B cell (primary cell): ENCODE measurements around the gene GRIK3. TPM values are rescaled to one million over a fixed set of nuclear protein-coding genes. Genes with fewer than 3 reads are reported as not detected.

ENCODE experiments used
- ATAC-seq: fragments of 200-7000 bp; cut with Tn5 transposase; one replicate; pipeline ENCODE4 v1.10.0; 2021; ENCODE audit warnings: low read depth, mild to moderate bottlenecking, moderate number of reproducible peaks, moderate library complexity
- CTCF ChIA-PET: fragments of 350-600 bp; sonication (Branson Sonifier 250); formaldehyde crosslinking; loops from one replicate; lab custom pipeline; 2021; ENCODE audit warnings: antibody characterized with exemption, inconsistent platforms; lab: Charles Lee
- POLR2A ChIA-PET: fragments of 350-600 bp; sonication (Branson Sonifier 250); formaldehyde crosslinking; loops from one replicate; lab custom pipeline; 2021; ENCODE audit warnings: antibody characterized with exemption; lab: Charles Lee
- DNase-seq: peaks from one replicate; pipeline ENCODE4 v3.0.0; 2013
- H2AFZ ChIP-seq: 2 replicates; pipeline ENCODE4 v1.6.1; 2012; ENCODE audit warnings: mild to moderate bottlenecking, low read depth, low read length; ENCODE audit not compliant: insufficient read depth, poor library complexity, severe bottlenecking
- H3K27ac ChIP-seq, 2 donors: 1 replicate in 1 of 2; 2 replicates in 1 of 2; pipeline ENCODE4 v1.5.1; 2012 to 2013; ENCODE audit warnings: low read length in 2 of 2, mild to moderate bottlenecking in 2 of 2, moderate library complexity in 1 of 2
- H3K27me3 ChIP-seq, 4 experiments: fragments of 200-600 bp in 1 of 4; sonication (generic) in 1 of 4; replicated peaks in 1 of 4; 1 replicate in 2 of 4; 2 replicates in 2 of 4; pipeline versions ENCODE4 v1.6.1 to v1.7.0; 2013 to 2016; ENCODE audit warnings: low read length in 3 of 4, mild to moderate bottlenecking in 2 of 4, mixed read lengths in 1 of 4, moderate library complexity in 1 of 4; ENCODE audit not compliant: insufficient read depth in 4 of 4, control insufficient read depth in 3 of 4; ENCODE audit errors: control extremely low read depth in 1 of 4
- H3K36me3 ChIP-seq, 2 experiments: replicated peaks in 1 of 2; 1 replicate in 1 of 2; 2 replicates in 1 of 2; pipeline versions ENCODE4 v1.6.1 to v1.7.1; 2013; ENCODE audit warnings: low read length in 1 of 2; ENCODE audit not compliant: insufficient read depth in 2 of 2, control insufficient read depth in 1 of 2; ENCODE audit errors: control extremely low read depth in 1 of 2, extremely low read depth in 1 of 2
- H3K4me1 ChIP-seq, 2 donors: fragments of 200-600 bp in 1 of 2; sonication (generic) in 1 of 2; 1 replicate in 1 of 2; 2 replicates in 1 of 2; pipeline versions ENCODE4 v1.5.1 to v1.6.1; 2013 to 2017; ENCODE audit warnings: low read length in 2 of 2; ENCODE audit not compliant: control insufficient read depth in 2 of 2, insufficient read depth in 2 of 2
- H3K4me2 ChIP-seq: replicated peaks from 2 replicates; pipeline ENCODE3; 2012; ENCODE audit warnings: mild to moderate bottlenecking, low read depth, low read length; ENCODE audit not compliant: poor library complexity, severe bottlenecking
- H3K4me3 ChIP-seq, 5 experiments: fragments of 200-600 bp in 1 of 5; sonication (generic) in 1 of 5; 1 replicate in 3 of 5; 2 replicates in 2 of 5; pipeline versions ENCODE4 v1.5.1 to v1.7.0; 2011 to 2016; ENCODE audit warnings: low read length in 4 of 5, mild to moderate bottlenecking in 4 of 5, low read depth in 2 of 5, control low read depth in 1 of 5, moderate library complexity in 1 of 5; ENCODE audit not compliant: insufficient read depth in 1 of 5; ENCODE audit errors: control extremely low read depth in 1 of 5, extremely low read depth in 1 of 5
- H3K79me2 ChIP-seq: fragments of 200-600 bp; sonication (generic); one replicate; pipeline ENCODE4 v1.6.0; 2016; ENCODE audit warnings: low read length; ENCODE audit not compliant: control insufficient read depth, insufficient read depth
- H3K9ac ChIP-seq: fragments of 200-600 bp; sonication (generic); 2 replicates; pipeline ENCODE4 v1.6.1; 2017; ENCODE audit warnings: mild to moderate bottlenecking, low read length, moderate library complexity
- H3K9me3 ChIP-seq, 3 donors: one replicate each; pipeline versions ENCODE4 v1.6.1 to v1.7.1; 2013; ENCODE audit warnings: low read length in 2 of 3; ENCODE audit not compliant: control insufficient read depth in 2 of 3, insufficient read depth in 1 of 3; ENCODE audit errors: control extremely low read depth in 1 of 3
- H4K20me1 ChIP-seq: 2 replicates; pipeline ENCODE4 v1.6.0; 2012; ENCODE audit warnings: mild to moderate bottlenecking, low read length; ENCODE audit not compliant: insufficient read depth, control insufficient read depth, poor library complexity, severe bottlenecking
- H3K27ac Mint-ChIP-seq: one replicate; pipeline ENCODE4 v1.8.0; 2021; ENCODE audit warnings: mixed read lengths
- H3K27me3 Mint-ChIP-seq: one replicate; pipeline ENCODE4 v1.8.0; 2021; ENCODE audit warnings: mixed read lengths
- H3K4me1 Mint-ChIP-seq: one replicate; pipeline ENCODE4 v1.8.0; 2021; ENCODE audit warnings: mixed read lengths
- H3K4me3 Mint-ChIP-seq: one replicate; pipeline ENCODE4 v1.8.0; 2021; ENCODE audit warnings: mixed read lengths
- H3K9me3 Mint-ChIP-seq: one replicate; pipeline ENCODE4 v1.8.0; 2022; ENCODE audit warnings: mixed read lengths; ENCODE audit not compliant: insufficient read depth
- EZH2 ChIP-seq: IDR thresholded peaks from 2 replicates; pipeline ENCODE4 v1.6.1; 2012; ENCODE audit warnings: borderline replicate concordance, low read depth, mild to moderate bottlenecking, moderate library complexity, low read length; ENCODE audit not compliant: insufficient read depth, poor library complexity, severe bottlenecking
- WGBS: methylation state at CpG from one replicate; pipeline ENCODE4 v1.1.5; 2013; ENCODE audit warnings: missing lambda C conversion rate; ENCODE audit not compliant: insufficient coverage; 5-methylcytosine and 5-hydroxymethylcytosine counted together
- intact Hi-C: fragments of 100-400 bp; cut with micrococcal nuclease; formaldehyde crosslinking; loops from one replicate; pipeline ENCODE4 v1.10.0; 2022
- polyA plus RNA-seq: library from polyadenylated mRNA; depleted of rRNA; stranded (reverse); fragments of >200 nt; gene quantifications from 2 replicates; pipeline ENCODE4 v1.2.3, GENCODE V29; 2012
- total RNA-seq, 2 donors: library from RNA; stranded (reverse); fragments of 120-200 nt in 1 of 2; gene quantifications; 1 replicate in 1 of 2; 2 replicates in 1 of 2; pipeline versions ENCODE4 v1.2.3 to v1.2.4, GENCODE V29; 2013 to 2022
- TF ChIP-seq, protein P1 (sequence below): fragments of 200-600 bp; IDR thresholded peaks from one replicate; pipeline ENCODE4 v1.8.0; 2022; ENCODE audit warnings: antibody characterized with exemption, mild to moderate bottlenecking

Gene GRIK3
- total and polyA plus RNA-seq, 2 donors (not counting 1 experiment from before 2014, with no cell fraction given) = 0.12 to 1.5 TPM

DNA sequence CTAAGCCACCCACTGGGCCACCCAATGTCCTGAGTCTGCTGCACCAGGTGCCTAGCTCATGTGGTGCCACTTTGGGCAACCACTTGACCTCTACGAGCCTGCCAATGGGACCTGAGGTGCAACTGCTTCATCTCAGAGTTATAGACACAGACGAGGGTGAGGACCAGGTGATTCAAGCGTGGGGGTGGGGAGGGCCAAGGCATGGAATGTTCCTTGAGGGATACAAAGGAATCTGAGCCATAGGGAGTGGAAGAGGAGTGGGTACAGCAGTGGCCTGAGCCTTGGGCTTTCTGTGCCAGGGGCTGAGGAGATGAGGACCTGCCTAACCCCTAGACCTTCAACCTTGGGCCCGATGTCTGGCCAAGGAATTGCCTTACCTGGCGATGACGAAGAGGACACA is 209.1 kb downstream of the GRIK3 start:
- H3K9me3 ChIP-seq = peaks cover 0 to 2% (median 0%) of the 10 kb centered on the region in 3 donors
- TF ChIP-seq, protein P1, sequence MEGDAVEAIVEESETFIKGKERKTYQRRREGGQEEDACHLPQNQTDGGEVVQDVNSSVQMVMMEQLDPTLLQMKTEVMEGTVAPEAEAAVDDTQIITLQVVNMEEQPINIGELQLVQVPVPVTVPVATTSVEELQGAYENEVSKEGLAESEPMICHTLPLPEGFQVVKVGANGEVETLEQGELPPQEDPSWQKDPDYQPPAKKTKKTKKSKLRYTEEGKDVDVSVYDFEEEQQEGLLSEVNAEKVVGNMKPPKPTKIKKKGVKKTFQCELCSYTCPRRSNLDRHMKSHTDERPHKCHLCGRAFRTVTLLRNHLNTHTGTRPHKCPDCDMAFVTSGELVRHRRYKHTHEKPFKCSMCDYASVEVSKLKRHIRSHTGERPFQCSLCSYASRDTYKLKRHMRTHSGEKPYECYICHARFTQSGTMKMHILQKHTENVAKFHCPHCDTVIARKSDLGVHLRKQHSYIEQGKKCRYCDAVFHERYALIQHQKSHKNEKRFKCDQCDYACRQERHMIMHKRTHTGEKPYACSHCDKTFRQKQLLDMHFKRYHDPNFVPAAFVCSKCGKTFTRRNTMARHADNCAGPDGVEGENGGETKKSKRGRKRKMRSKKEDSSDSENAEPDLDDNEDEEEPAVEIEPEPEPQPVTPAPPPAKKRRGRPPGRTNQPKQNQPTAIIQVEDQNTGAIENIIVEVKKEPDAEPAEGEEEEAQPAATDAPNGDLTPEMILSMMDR = no peak
- TF ChIP-seq EZH2 = no peak
- H3K4me3 Mint-ChIP-seq = no peak overlapping the region
- no peak overlapping the region for H3K27ac Mint-ChIP-seq
- 89% methylated on average over 5 of the region's 6 CpGs for WGBS
- ATAC-seq = no peak
- no peaks in the 10 kb centered on the region for H3K79me2 ChIP-seq
- no peaks in the 10 kb centered on the region for H3K4me1 ChIP-seq
- intact Hi-C loops = no loop called here
- ChIA-PET POLR2A (no interaction called here), CTCF (no interaction called here)
- no peak overlapping the region for H2AFZ ChIP-seq
- H3K27ac ChIP-seq = no peak overlapping the region
- no peaks in the 10 kb centered on the region for H3K9me3 Mint-ChIP-seq
- DNase-seq = no peak
- no peak overlapping the region for H3K4me3 ChIP-seq
- no peak overlapping the region for H3K9ac ChIP-seq
- peaks cover 15% of the 10 kb centered on the region for H3K27me3 Mint-ChIP-seq
- H4K20me1 ChIP-seq = no peaks in the 10 kb centered on the region
- peaks cover 0 to 4% (median 0%) of the 10 kb centered on the region in 4 experiments for H3K27me3 ChIP-seq
- H3K36me3 ChIP-seq = no peaks in the 10 kb centered on the region
- no peaks in the 10 kb centered on the region for H3K4me1 Mint-ChIP-seq
- H3K4me2 ChIP-seq = no peak overlapping the region

DNA sequence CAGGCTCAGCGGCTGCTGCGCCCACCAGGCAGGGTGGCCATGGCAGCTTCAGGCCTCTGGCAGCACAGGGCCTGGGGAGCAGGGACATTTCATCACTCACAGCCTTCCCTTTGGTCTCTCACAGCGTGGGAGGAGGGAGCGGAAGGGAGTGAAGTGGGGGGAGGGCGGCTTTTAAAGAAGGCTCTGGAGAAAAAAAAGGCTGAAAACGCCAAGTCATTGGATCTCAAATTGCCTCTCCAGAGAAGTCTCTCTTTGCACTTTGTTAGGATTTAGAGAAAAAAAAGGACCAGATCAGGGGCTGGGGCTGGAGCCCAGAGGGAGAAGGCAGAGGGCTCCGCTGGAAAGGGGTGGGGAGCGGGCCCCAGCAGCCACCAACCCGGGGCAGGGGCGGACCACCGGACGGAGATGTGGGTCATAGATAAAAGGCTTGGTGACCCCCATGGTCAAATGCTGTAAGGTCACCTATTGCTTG is 209.9 kb downstream of the GRIK3 start:
- H3K9ac ChIP-seq = no peak overlapping the region
- 38% methylated on average over 10 of the region's 12 CpGs for WGBS
- H3K4me1 Mint-ChIP-seq = no peaks in the 10 kb centered on the region
- ChIA-PET POLR2A (no interaction called here), CTCF (no interaction called here)
- peaks cover 0 to 4% (median 0%) of the 10 kb centered on the region in 4 experiments for H3K27me3 ChIP-seq
- H3K79me2 ChIP-seq = no peaks in the 10 kb centered on the region
- no peak overlapping the region for H2AFZ ChIP-seq
- peaks cover 0 to 2% (median 0%) of the 10 kb centered on the region in 3 donors for H3K9me3 ChIP-seq
- no peak overlapping the region for H3K4me3 Mint-ChIP-seq
- H3K27ac Mint-ChIP-seq = no peak overlapping the region
- H3K4me3 ChIP-seq = no peak overlapping the region
- no peak for ATAC-seq
- H3K27ac ChIP-seq = no peak overlapping the region
- H3K4me1 ChIP-seq = no peaks in the 10 kb centered on the region
- no peaks in the 10 kb centered on the region for H3K9me3 Mint-ChIP-seq
- TF ChIP-seq EZH2 = no peak
- TF ChIP-seq, protein P1 = no peak
- H4K20me1 ChIP-seq = no peaks in the 10 kb centered on the region
- no peak overlapping the region for H3K4me2 ChIP-seq
- no peak for DNase-seq
- H3K27me3 Mint-ChIP-seq = peaks cover 15% of the 10 kb centered on the region
- intact Hi-C loops = no loop called here
- H3K36me3 ChIP-seq = no peaks in the 10 kb centered on the region
